Gastrocnemius medialis (tissue), 4 donors: ENCODE results near the gene ZFYVE21.
"Not testable (repeated sequence)": the region's sequence is repeated elsewhere in the genome, so short reads cannot be mapped to it uniquely, and the experiment has no call there.

Source experiments
- POLR2A ChIP-seq, 2 donors: fragments of 450-650 bp; IDR thresholded peaks; one replicate each; pipeline ENCODE4 v1.6.1; 2017; ENCODE audit warnings: antibody characterized with exemption in 2 of 2, mild to moderate bottlenecking in 2 of 2, moderate library complexity in 2 of 2
- TF ChIP-seq, protein P1 (sequence below), 5 experiments: fragments of 450-650 bp in 3 of 5; fragments of 200-600 bp in 2 of 5; sonication (generic) in 2 of 5; IDR thresholded peaks in 4 of 5; conservative IDR thresholded peaks in 1 of 5; 1 replicate in 4 of 5; 2 replicates in 1 of 5; pipeline ENCODE4 v1.5.1; 2016 to 2019; ENCODE audit warnings: antibody characterized with exemption in 5 of 5, mild to moderate bottlenecking in 3 of 5, moderate library complexity in 3 of 5

DNA sequence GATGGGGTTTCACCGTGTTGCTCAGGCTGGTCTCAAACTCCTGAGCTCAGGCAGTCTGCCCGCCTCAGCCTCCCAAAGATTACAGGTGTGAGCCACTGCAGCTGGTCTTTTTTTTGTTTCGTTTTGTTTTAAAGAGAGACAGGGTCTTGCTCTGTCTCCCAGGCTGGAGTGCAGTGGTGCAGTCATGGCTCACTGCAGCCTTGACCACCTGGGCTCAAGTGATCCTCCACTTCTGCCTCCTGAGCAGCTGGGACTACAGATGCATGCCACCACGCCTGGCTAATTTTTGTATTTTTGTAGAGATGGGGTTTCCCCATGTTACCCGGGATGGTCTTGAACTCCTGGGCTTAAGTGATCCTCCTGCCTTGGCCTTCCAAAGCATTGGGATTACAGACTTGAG lies 24.0 kb upstream of the ZFYVE21 start:
- not testable (repeated sequence) for TF ChIP-seq POLR2A (IDR thresholded peaks at IDR 0.05)
- TF ChIP-seq, protein P1, sequence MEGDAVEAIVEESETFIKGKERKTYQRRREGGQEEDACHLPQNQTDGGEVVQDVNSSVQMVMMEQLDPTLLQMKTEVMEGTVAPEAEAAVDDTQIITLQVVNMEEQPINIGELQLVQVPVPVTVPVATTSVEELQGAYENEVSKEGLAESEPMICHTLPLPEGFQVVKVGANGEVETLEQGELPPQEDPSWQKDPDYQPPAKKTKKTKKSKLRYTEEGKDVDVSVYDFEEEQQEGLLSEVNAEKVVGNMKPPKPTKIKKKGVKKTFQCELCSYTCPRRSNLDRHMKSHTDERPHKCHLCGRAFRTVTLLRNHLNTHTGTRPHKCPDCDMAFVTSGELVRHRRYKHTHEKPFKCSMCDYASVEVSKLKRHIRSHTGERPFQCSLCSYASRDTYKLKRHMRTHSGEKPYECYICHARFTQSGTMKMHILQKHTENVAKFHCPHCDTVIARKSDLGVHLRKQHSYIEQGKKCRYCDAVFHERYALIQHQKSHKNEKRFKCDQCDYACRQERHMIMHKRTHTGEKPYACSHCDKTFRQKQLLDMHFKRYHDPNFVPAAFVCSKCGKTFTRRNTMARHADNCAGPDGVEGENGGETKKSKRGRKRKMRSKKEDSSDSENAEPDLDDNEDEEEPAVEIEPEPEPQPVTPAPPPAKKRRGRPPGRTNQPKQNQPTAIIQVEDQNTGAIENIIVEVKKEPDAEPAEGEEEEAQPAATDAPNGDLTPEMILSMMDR (IDR thresholded peaks at IDR 0.05 in 4 of 5, conservative IDR thresholded peaks at IDR 0.05 in 1 of 5), result not testable (repeated sequence)
